K562 (cell line): ENCODE results near the gene PPP1CB. TPM values are rescaled to one million over a fixed set of nuclear protein-coding genes. Genes with fewer than 3 reads are reported as not detected.
A peak's percentile ranks its signal among the peaks of the same experiment; 100 is the strongest.

ENCODE experiments used
- CEBPB ChIP-seq: fragments of 450-650 bp; IDR thresholded peaks from 2 replicates; pipeline ENCODE4 v1.6.1; 2016; ENCODE audit warnings: missing genetic modification characterization, missing compliant biosample characterization
- CHD4 ChIP-seq: fragments of 200-600 bp; sonication (generic); IDR thresholded peaks from 3 replicates; pipeline ENCODE4 v1.6.1; 2012; ENCODE audit warnings: low read depth, mild to moderate bottlenecking, mixed read lengths, low read length, inconsistent platforms; ENCODE audit not compliant: insufficient read depth, insufficient replicate concordance, poor library complexity, severe bottlenecking
- CTCF ChIP-seq, 3 experiments: IDR thresholded peaks in 2 of 3; conservative IDR thresholded peaks in 1 of 3; 2 replicates each; pipeline ENCODE4 v1.5.1; 2011 to 2012; ENCODE audit warnings: low read length in 3 of 3, mild to moderate bottlenecking in 3 of 3, control low read depth in 2 of 3, improper control_type of control experiment in 1 of 3, inconsistent platforms in 1 of 3, low read depth in 1 of 3, mixed read lengths in 1 of 3, moderate library complexity in 1 of 3; ENCODE audit not compliant: insufficient read depth in 2 of 3
- DIDO1 ChIP-seq: fragments of 450-650 bp; IDR thresholded peaks from 2 replicates; pipeline ENCODE4 v1.6.1; 2016; ENCODE audit warnings: low read depth, missing biosample characterization, missing genetic modification characterization
- ELF1 ChIP-seq: fragments of 200-800 bp; sonication (Bioruptor generic); IDR thresholded peaks from 2 replicates; pipeline ENCODE4 v1.6.1; 2016; ENCODE audit warnings: missing genetic modification characterization, missing compliant biosample characterization
- ELF2 ChIP-seq: fragments of 250-450 bp; sonication (Bioruptor Pico); IDR thresholded peaks from 2 replicates; pipeline ENCODE4 v1.5.0; 2021; ENCODE audit warnings: mild to moderate bottlenecking
- EZH2 ChIP-seq: IDR thresholded peaks from 2 replicates; pipeline ENCODE4 v1.6.1; 2012; ENCODE audit warnings: low read depth, mild to moderate bottlenecking, inconsistent platforms, low read length, borderline replicate concordance
- HOXB6 ChIP-seq: fragments of 250-450 bp; sonication (Bioruptor Pico); IDR thresholded peaks from 2 replicates; pipeline ENCODE4 v1.5.1; 2022; ENCODE audit warnings: mild to moderate bottlenecking, borderline replicate concordance
- NONO ChIP-seq, 2 experiments: fragments of 200-400 bp in 1 of 2; fragments of 450-650 bp in 1 of 2; formaldehyde crosslinking in 1 of 2; IDR thresholded peaks; 2 replicates each; pipeline ENCODE4 v1.6.1; 2017; ENCODE audit warnings: low read depth in 2 of 2, mild to moderate bottlenecking in 2 of 2, moderate library complexity in 2 of 2, low read length in 1 of 2
- PHF8 ChIP-seq: fragments of 200-600 bp; sonication (generic); IDR thresholded peaks from 2 replicates; pipeline ENCODE4 v1.6.1; 2012; ENCODE audit warnings: mixed run types, mild to moderate bottlenecking, inconsistent platforms, low read length, moderate library complexity, borderline replicate concordance
- PRDM10 ChIP-seq: fragments of 450-650 bp; IDR thresholded peaks from 2 replicates; pipeline ENCODE4 v1.6.1; 2018; ENCODE audit not compliant: partially characterized antibody
- SMARCB1 ChIP-seq: IDR thresholded peaks from 2 replicates; pipeline ENCODE4 v1.6.1; 2011; ENCODE audit warnings: improper control_type of control experiment, low read depth; ENCODE audit not compliant: insufficient read length
- TEAD1 ChIP-seq, 2 experiments: fragments of 450-650 bp in 1 of 2; sonication (generic) in 1 of 2; formaldehyde crosslinking; IDR thresholded peaks; 2 replicates each; pipeline versions ENCODE4 v1.4.0 to v1.8.0; 2020 to 2022; ENCODE audit warnings: mild to moderate bottlenecking in 2 of 2, missing genetic modification reagents in 1 of 2
- ZNF121 ChIP-seq: sonication (generic); formaldehyde crosslinking; conservative IDR thresholded peaks from 2 replicates; pipeline ENCODE4 v1.8.0; 2022; ENCODE audit warnings: missing genetic modification reagents
- ZNF175 ChIP-seq: fragments of 200-800 bp; sonication (Bioruptor generic); IDR thresholded peaks from 2 replicates; pipeline ENCODE4 v1.6.1; 2016; ENCODE audit warnings: low read depth, mild to moderate bottlenecking, missing genetic modification characterization, missing compliant biosample characterization
- ZNF644 ChIP-seq: fragments of 200-800 bp; sonication (Bioruptor generic); IDR thresholded peaks from 2 replicates; pipeline ENCODE4 v1.6.1; 2016; ENCODE audit warnings: low read depth, missing genetic modification characterization, missing compliant biosample characterization
- polyA plus RNA-seq, 8 experiments: library from polyadenylated mRNA; depleted of rRNA in 4 of 8; stranded (reverse) in 5 of 8; unstranded in 3 of 8; fragments of >200 nt; fragmentation: Nextera tagmentation in 2 of 8; fragmentation: Illumina TruSeq in 1 of 8; extraction: Ambion mirVana in 2 of 8; extraction: Trizol in 1 of 8; gene quantifications; 2 replicates each; pipeline versions ENCODE4 v1.2.1 to v1.2.3, GENCODE V29; 2011 to 2014; ENCODE audit warnings: inconsistent platforms in 1 of 8, missing spikeins in 1 of 8
- total RNA-seq, 7 experiments: library from RNA; depleted of rRNA in 6 of 7; stranded (reverse); fragments of >200 nt in 6 of 7; fragmentation: Illumina TruSeq in 2 of 7; extraction: Trizol in 2 of 7; gene quantifications; 2 replicates each; pipeline versions ENCODE4 v1.2.1 to v1.2.3, GENCODE V29; 2011 to 2021; ENCODE audit warnings: low replicate concordance in 1 of 7
- TF ChIP-seq, protein P1 (sequence below): fragments of 450-650 bp; IDR thresholded peaks from 2 replicates; pipeline ENCODE4 v1.6.1; 2016; ENCODE audit warnings: antibody characterized with exemption
- TF ChIP-seq, protein P2 (sequence below): fragments of 150-350 bp; IDR thresholded peaks from 2 replicates; pipeline ENCODE4 v1.6.1; 2014; ENCODE audit warnings: low read depth, mild to moderate bottlenecking, low read length, borderline replicate concordance

PPP1CB gene
- total and polyA plus RNA-seq, 9 of the 15 experiments (the other 6 are each of a cell fraction or from before 2014, with no cell fraction given), result 25.6 to 118 (median 58.9) TPM

GRCh38 chr2:28717339-28717758 lies 34.3 kb upstream of the PPP1CB start (continued):
- TF ChIP-seq HOXB6 (CRISPR knock-in tag) (no peak), ZNF644 (tag) (no peak), EZH2 (no peak), CHD4 (no peak), SMARCB1 (no peak), ZNF175 (CRISPR knock-in tag) (no peak), CEBPB (tag) (peak; percentile 85), PRDM10 (no peak), TEAD1 (CRISPR knock-in tag; IDR thresholded peaks at IDR 0.05) (no peak), ELF2 (CRISPR knock-in tag) (no peak), CTCF (IDR thresholded peaks at IDR 0.05 in 2 of 3, conservative IDR thresholded peaks at IDR 0.05 in 1 of 3; ENCODE audit: insufficient read depth in 2 of 3, low read depth in 1 of 3, low read length in 3 of 3) (no peak), DIDO1 (tag) (no peak), PHF8 (no peak), ZNF121 (CRISPR knock-in tag) (no peak), ELF1 (tag) (no peak), NONO (IDR thresholded peaks at IDR 0.05; ENCODE audit: low read depth in 2 of 2, low read length in 1 of 2) (no peak)
- TF ChIP-seq, protein P1, sequence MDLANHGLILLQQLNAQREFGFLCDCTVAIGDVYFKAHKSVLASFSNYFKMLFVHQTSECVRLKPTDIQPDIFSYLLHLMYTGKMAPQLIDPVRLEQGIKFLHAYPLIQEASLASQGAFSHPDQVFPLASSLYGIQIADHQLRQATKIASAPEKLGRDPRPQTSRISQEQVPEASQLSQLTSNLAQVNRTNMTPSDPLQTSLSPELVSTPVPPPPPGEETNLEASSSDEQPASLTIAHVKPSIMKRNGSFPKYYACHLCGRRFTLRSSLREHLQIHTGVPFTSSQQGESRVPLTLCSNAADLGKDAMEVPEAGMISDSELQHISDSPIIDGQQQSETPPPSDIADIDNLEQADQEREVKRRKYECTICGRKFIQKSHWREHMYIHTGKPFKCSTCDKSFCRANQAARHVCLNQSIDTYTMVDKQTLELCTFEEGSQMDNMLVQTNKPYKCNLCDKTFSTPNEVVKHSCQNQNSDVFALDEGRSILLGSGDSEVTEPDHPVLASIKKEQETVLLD, result no peak
- TF ChIP-seq, protein P2, sequence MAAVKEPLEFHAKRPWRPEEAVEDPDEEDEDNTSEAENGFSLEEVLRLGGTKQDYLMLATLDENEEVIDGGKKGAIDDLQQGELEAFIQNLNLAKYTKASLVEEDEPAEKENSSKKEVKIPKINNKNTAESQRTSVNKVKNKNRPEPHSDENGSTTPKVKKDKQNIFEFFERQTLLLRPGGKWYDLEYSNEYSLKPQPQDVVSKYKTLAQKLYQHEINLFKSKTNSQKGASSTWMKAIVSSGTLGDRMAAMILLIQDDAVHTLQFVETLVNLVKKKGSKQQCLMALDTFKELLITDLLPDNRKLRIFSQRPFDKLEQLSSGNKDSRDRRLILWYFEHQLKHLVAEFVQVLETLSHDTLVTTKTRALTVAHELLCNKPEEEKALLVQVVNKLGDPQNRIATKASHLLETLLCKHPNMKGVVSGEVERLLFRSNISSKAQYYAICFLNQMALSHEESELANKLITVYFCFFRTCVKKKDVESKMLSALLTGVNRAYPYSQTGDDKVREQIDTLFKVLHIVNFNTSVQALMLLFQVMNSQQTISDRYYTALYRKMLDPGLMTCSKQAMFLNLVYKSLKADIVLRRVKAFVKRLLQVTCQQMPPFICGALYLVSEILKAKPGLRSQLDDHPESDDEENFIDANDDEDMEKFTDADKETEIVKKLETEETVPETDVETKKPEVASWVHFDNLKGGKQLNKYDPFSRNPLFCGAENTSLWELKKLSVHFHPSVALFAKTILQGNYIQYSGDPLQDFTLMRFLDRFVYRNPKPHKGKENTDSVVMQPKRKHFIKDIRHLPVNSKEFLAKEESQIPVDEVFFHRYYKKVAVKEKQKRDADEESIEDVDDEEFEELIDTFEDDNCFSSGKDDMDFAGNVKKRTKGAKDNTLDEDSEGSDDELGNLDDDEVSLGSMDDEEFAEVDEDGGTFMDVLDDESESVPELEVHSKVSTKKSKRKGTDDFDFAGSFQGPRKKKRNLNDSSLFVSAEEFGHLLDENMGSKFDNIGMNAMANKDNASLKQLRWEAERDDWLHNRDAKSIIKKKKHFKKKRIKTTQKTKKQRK, result no peak
